ENCODE results near the gene ADCY5. TPM values are rescaled to one million over a fixed set of nuclear protein-coding genes. Genes with fewer than 3 reads are reported as not detected.

The ADCY5 gene
- total RNA-seq, 2 donors from 2014 or later: 3.9 to 5.2 TPM

GRCh38 chr3:123423806-123424205 lies 25.1 kb downstream of the ADCY5 start:
- no peaks in the 10 kb centered on the region for H3K27me3 ChIP-seq (ENCODE audit: control insufficient read depth, insufficient read depth, low read length, poor library complexity, severe bottlenecking)
- Mint-ChIP-seq H3K9me3 (no peaks in the 10 kb centered on the region), H3K27me3 (ENCODE audit: insufficient read depth) (no peaks in the 10 kb centered on the region), H3K27ac (no peak overlapping the region), H3K36me3 (ENCODE audit: low read depth) (no peaks in the 10 kb centered on the region), H3K4me3 (no peak overlapping the region), H3K4me1 (peaks cover 3% of the 10 kb centered on the region)
- no peak for TF ChIP-seq CTCF (conservative IDR thresholded peaks at IDR 0.05)
- no peak overlapping the region for H3K27ac ChIP-seq (ENCODE audit: low read depth, low read length)
- H3K9ac ChIP-seq (ENCODE audit: extremely low read depth, low read length, poor library complexity, severe bottlenecking): no peak overlapping the region
- H3K36me3 ChIP-seq (ENCODE audit: control insufficient read depth, insufficient read depth, low read length): no peaks in the 10 kb centered on the region
- H3K4me1 ChIP-seq (ENCODE audit: control insufficient read depth, insufficient read depth, low read length): no peaks in the 10 kb centered on the region
- no peaks in the 10 kb centered on the region for H3K9me3 ChIP-seq (ENCODE audit: control insufficient read depth, low read length)
- no peak for DNase-seq
- no peak overlapping the region for H3K4me3 ChIP-seq (ENCODE audit: low read length)
- WGBS, 2 experiments (ENCODE audit: insufficient coverage in 1 of 2, insufficient read length in 1 of 2): 79 to 96% methylated on average over 5 to 7 of the region's 7 CpGs

- no peak overlapping the region for H3K4me3 ChIP-seq (ENCODE audit: low read length)
- H3K27me3 ChIP-seq (ENCODE audit: control insufficient read depth, insufficient read depth, low read length, poor library complexity, severe bottlenecking): no peaks in the 10 kb centered on the region
- no peaks in the 10 kb centered on the region for H3K9me3 ChIP-seq (ENCODE audit: control insufficient read depth, low read length)
- Mint-ChIP-seq H3K9me3 (no peaks in the 10 kb centered on the region), H3K4me3 (no peak overlapping the region), H3K27me3 (ENCODE audit: insufficient read depth) (no peaks in the 10 kb centered on the region), H3K4me1 (peaks cover 3% of the 10 kb centered on the region), H3K36me3 (ENCODE audit: low read depth) (no peaks in the 10 kb centered on the region), H3K27ac (no peak overlapping the region)
- H3K9ac ChIP-seq (ENCODE audit: extremely low read depth, low read length, poor library complexity, severe bottlenecking): no peak overlapping the region
- no peak for DNase-seq
- no peaks in the 10 kb centered on the region for H3K36me3 ChIP-seq (ENCODE audit: control insufficient read depth, insufficient read depth, low read length)
- no peak overlapping the region for H3K27ac ChIP-seq (ENCODE audit: low read depth, low read length)
- H3K4me1 ChIP-seq (ENCODE audit: control insufficient read depth, insufficient read depth, low read length): no peaks in the 10 kb centered on the region
- WGBS, 2 experiments (ENCODE audit: insufficient coverage in 1 of 2, insufficient read length in 1 of 2): 92 to 100% methylated on average over 1 to 11 of the region's 12 CpGs
- no peak for TF ChIP-seq CTCF (conservative IDR thresholded peaks at IDR 0.05)
These were observed 25.9 kb downstream of the ADCY5 start for GRCh38 chr3:123423031-123423430.

GRCh38 chr3:123422457-123422856 lies 26.4 kb downstream of the ADCY5 start:
- Histone ChIP-seq H3K27me3 (ENCODE audit: control insufficient read depth, insufficient read depth, low read length, poor library complexity, severe bottlenecking) (no peaks in the 10 kb centered on the region), H3K27ac (ENCODE audit: low read depth, low read length) (no peak overlapping the region), H3K4me1 (ENCODE audit: control insufficient read depth, insufficient read depth, low read length) (no peaks in the 10 kb centered on the region), H3K9ac (ENCODE audit: extremely low read depth, low read length, poor library complexity, severe bottlenecking) (no peak overlapping the region), H3K4me3 (ENCODE audit: low read length) (no peak overlapping the region), H3K36me3 (ENCODE audit: control insufficient read depth, insufficient read depth, low read length) (no peaks in the 10 kb centered on the region), H3K9me3 (ENCODE audit: control insufficient read depth, low read length) (no peaks in the 10 kb centered on the region)
- H3K36me3 Mint-ChIP-seq (ENCODE audit: low read depth): no peaks in the 10 kb centered on the region
- H3K4me1 Mint-ChIP-seq: no peaks in the 10 kb centered on the region
- DNase-seq: peak; percentile 66
- WGBS, 2 experiments (ENCODE audit: insufficient coverage in 1 of 2, insufficient read length in 1 of 2): 81 to 100% methylated on average over 1 to 5 of the region's 5 CpGs
- peak; percentile 50 for TF ChIP-seq CTCF (conservative IDR thresholded peaks at IDR 0.05)
- no peak overlapping the region for H3K27ac Mint-ChIP-seq
- H3K27me3 Mint-ChIP-seq (ENCODE audit: insufficient read depth): no peaks in the 10 kb centered on the region
- H3K4me3 Mint-ChIP-seq: no peak overlapping the region
- H3K9me3 Mint-ChIP-seq: no peaks in the 10 kb centered on the region
